ENCODE data around the gene CCDC174.

DNA sequence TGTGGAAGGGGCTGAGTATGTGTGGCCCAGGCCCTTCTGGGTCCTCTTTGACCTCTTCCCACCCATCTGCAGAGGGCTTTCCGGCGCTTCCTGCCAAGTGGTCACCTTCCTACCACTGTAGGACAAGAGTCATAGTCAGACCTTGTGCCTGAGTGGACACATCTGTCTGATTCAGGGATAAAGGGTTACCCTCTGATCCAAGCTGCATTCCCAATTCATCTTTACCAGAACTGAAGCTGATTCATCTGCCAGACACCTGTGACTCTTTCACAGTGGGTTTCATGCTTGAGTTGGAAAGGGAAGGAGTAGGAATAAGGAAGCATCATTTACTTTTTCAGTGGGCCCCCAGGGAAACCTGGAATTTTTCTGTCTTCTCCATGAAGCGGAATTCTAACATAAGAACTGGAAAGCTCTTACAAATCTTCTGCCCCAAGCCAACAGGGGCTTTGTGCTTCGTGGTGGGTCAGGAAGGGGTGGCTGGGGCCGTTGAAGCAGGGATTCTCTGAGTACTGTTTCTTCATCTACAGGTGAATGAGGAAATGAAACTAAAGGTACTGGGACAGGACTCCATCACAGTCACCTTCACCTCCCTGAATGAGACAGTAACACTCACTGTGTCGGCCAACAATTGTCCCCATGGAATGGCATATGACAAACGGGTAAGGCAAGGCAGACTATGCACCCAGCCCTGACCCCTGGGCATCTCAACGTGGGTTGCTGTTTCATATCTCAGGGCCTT is 69.7 kb downstream of the CCDC174 start:
- TF ChIP-seq, protein P1, sequence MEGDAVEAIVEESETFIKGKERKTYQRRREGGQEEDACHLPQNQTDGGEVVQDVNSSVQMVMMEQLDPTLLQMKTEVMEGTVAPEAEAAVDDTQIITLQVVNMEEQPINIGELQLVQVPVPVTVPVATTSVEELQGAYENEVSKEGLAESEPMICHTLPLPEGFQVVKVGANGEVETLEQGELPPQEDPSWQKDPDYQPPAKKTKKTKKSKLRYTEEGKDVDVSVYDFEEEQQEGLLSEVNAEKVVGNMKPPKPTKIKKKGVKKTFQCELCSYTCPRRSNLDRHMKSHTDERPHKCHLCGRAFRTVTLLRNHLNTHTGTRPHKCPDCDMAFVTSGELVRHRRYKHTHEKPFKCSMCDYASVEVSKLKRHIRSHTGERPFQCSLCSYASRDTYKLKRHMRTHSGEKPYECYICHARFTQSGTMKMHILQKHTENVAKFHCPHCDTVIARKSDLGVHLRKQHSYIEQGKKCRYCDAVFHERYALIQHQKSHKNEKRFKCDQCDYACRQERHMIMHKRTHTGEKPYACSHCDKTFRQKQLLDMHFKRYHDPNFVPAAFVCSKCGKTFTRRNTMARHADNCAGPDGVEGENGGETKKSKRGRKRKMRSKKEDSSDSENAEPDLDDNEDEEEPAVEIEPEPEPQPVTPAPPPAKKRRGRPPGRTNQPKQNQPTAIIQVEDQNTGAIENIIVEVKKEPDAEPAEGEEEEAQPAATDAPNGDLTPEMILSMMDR (IDR thresholded peaks at IDR 0.05) = no peak
- TF ChIP-seq POLR2A (IDR thresholded peaks at IDR 0.05) = no peak

All from testis (tissue), 2 donors.